SKM-1 treated with dmso at 0.1 percent for 144 hours (cell line): ENCODE measurements around the gene DNAAF3.
A peak's percentile ranks its signal among the peaks of the same experiment; 100 is the strongest.

ENCODE experiments used
- DNase-seq: peaks from one replicate; lab custom pipeline; 2025; ENCODE audit not compliant: unreplicated experiment; lab: John Stamatoyannopoulos, UW

DNAAF3 gene

GRCh38 chr19:55116859-55117662, 49.4 kb downstream of the DNAAF3 start, which contains the start of gene PPP1R12C:
Gene PPP1R12C (minus strand): TSS chr19:55117637. CDS start chr19:55117543, 94 bp downstream.
- DNase-seq = no peak

DNA sequence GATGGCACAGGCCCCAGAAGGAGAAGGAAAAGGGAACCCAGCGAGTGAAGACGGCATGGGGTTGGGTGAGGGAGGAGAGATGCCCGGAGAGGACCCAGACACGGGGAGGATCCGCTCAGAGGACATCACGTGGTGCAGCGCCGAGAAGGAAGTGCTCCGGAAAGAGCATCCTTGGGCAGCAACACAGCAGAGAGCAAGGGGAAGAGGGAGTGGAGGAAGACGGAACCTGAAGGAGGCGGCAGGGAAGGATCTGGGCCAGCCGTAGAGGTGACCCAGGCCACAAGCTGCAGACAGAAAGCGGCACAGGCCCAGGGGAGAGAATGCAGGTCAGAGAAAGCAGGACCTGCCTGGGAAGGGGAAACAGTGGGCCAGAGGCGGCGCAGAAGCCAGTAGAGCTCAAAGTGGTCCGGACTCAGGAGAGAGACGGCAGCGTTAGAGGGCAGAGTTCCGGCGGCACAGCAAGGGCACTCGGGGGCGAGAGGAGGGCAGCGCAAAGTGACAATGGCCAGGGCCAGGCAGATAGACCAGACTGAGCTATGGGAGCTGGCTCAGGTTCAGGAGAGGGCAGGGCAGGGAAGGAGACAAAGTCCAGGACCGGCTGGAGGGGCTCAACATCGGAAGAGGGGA, 50.1 kb downstream of the DNAAF3 start:
- peak; percentile 38 for DNase-seq

- DNase-seq = no peak
Observed at GRCh38 chr19:55115446-55116065, 50.9 kb downstream of the DNAAF3 start.

DNA sequence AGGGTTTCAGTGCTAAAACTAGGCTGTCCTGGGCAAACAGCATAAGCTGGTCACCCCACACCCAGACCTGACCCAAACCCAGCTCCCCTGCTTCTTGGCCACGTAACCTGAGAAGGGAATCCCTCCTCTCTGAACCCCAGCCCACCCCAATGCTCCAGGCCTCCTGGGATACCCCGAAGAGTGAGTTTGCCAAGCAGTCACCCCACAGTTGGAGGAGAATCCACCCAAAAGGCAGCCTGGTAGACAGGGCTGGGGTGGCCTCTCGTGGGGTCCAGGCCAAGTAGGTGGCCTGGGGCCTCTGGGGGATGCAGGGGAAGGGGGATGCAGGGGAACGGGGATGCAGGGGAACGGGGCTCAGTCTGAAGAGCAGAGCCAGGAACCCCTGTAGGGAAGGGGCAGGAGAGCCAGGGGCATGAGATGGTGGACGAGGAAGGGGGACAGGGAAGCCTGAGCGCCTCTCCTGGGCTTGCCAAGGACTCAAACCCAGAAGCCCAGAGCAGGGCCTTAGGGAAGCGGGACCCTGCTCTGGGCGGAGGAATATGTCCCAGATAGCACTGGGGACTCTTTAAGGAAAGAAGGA, 51.8 kb downstream of the DNAAF3 start:
- no peak for DNase-seq

- DNase-seq = no peak
Observed at GRCh38 chr19:55113570-55114039, 52.8 kb downstream of the DNAAF3 start.

DNA sequence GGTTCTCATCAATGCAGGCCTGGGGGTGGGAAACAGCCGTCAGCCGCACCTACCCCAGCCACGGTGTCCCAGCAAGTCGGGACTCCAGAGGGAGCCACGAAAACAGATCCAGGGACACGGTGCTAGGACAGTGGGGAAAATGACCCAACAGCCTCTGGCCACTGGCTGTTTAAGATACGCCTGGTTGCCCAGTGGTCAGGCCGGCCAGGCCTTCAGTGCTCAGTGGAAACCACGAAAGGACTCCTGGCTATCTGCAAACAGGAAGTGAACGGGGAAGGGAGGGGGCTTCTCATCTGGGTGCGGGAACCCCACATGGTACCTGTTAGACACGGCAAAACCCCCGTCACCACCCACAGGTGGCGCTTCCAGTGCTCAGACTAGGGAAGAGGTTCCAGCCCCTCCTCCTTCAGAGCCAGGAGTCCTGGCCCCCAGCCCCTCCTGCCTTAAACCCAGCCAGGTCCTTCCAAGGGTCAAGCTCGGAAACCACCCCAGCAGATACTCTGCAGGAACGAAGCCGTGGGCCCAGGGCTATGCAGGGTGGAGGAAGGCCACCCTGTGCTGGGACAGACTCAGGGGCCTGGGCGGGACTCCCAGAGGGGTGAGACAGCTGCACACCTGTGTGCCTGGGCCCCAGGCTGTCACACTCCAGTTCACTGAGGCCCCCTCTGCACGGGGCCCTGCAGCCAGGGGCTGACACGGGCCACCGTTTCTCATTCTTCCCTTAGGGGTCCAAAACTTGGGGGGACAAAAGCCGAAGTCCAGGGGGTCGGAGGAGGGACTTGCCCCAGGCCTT, 53.4 kb downstream of the DNAAF3 start:
- DNase-seq = no peak

DNA sequence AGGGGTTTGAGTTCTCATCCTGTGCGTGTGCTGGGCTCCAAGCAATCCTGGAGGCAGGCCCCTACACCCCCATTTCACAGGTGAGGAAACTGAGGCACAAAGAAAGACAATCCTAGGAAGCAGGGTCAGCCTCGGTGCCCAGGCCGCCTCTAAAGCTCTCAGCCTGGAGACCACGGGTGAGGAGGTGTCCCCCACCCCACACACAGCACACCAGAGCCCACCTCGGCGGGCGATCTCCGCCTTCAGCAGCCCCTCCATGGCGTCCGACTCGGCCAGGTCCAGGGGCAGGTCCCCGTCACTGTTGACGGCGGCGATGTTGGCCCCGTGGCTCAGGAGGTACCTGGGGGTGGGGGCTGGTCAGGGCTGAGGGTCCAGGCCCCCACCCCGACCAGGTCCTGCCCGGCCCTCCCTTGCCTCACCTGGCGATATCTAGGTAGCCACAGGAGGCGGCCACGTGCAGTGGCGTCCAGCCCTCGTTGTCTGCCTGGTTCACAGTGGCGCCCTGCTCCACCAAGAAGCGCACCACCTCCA, 54.1 kb downstream of the DNAAF3 start:
- no peak for DNase-seq

- no peak for DNase-seq
Observed at GRCh38 chr19:55111238-55111831, 55.1 kb downstream of the DNAAF3 start.

- DNase-seq = no peak
Observed at GRCh38 chr19:55109527-55110291, 56.7 kb downstream of the DNAAF3 start.
